ENCODE data around the gene NT5C1A.

GRCh38 chr1:39650431-39650830, 21.5 kb downstream of the NT5C1A start:
- no peak for TF ChIP-seq CTCF (IDR thresholded peaks at IDR 0.05)
- TF ChIP-seq POLR2A (IDR thresholded peaks at IDR 0.05) = no peak
